ENCODE results near the gene CCDC89. TPM values are rescaled to one million over a fixed set of nuclear protein-coding genes. Genes with fewer than 3 reads are reported as not detected.
A peak's percentile ranks its signal among the peaks of the same experiment; 100 is the strongest.

The CCDC89 gene
- total and polyA plus RNA-seq, 9 of the 15 experiments (the other 6 are each of a cell fraction or from before 2014, with no cell fraction given) = 0.07 to 0.09 TPM; not detected in 7

GRCh38 chr11:85647604-85648299 is 38.2 kb downstream of the CCDC89 start, which contains the start of gene TMEM126A (continued):
- TF ChIP-seq CHAMP1 (IDR thresholded peaks at IDR 0.05) (no peak; the same call in 1 of the 2 replicates), CBFA2T2 (conservative IDR thresholded peaks at IDR 0.05) (no peak), XRCC5 (IDR thresholded peaks at IDR 0.05; ENCODE audit: low read depth, low read length) (0 out of 2 replicates have a peak, but pooled peaks have one; percentile 42), PYGO2 (tag; IDR thresholded peaks at IDR 0.05) (no peak)

- ATAC-seq (peak; percentile 10; the same call in 1 of the 3 replicates), DNase-seq (ENCODE audit: extremely low read depth in 1 of 4, low spot score in 3 of 4) (no peak), FAIRE-seq (no peak)
- peak overlapping the region; percentile 39 to 88; a peak in 3 of 4 replicates for H3K9ac ChIP-seq (ENCODE audit: insufficient read depth in 1 of 2, low read depth in 2 of 2, low read length in 2 of 2)
- BruUV-seq (replicated peaks) = no TSS peak
- peaks cover 10% of the 10 kb centered on the region for H3K36me3 ChIP-seq (ENCODE audit: control insufficient read depth, insufficient read depth, low read length)
- 0% methylated on average over 2 of the region's 2 CpGs for WGBS (ENCODE audit: insufficient coverage, low coverage, missing lambda C conversion rate)
- intact Hi-C loops (cut with micrococcal nuclease) = no loop called here
- peak overlapping the region; percentile 95 for H2AFZ ChIP-seq (ENCODE audit: low read depth, low read length)
- peak overlapping the region; percentile 92 for H3K4me2 ChIP-seq (ENCODE audit: insufficient read depth, low read length)
- peaks cover 6 to 10% of the 10 kb centered on the region in 2 experiments; a peak in 3 of 5 replicates for H3K4me1 ChIP-seq (replicated peaks in 1 of 2; ENCODE audit: control insufficient read depth in 2 of 2, insufficient read depth in 2 of 2, low read length in 2 of 2)
- ChIA-PET CTCF (ENCODE audit: low intra/inter-chr PET ratio) (no interaction called here), POLR2A (interaction anchor here (0.6 to 7.8 kb wide), 7 partner anchors 11 to 907 kb away, joined by 3 to 145 read pairs (median 5); partner anchors contain the start of genes CCDC89, CREBZF, DLG2 and TMEM126B)
- peak overlapping the region; percentile 88 for H3K27ac ChIP-seq (ENCODE audit: extremely low read depth, low read depth, low read length)
- H3K4me3 ChIP-seq = peak overlapping the region; percentile 54
- in situ Hi-C loops (cut with MboI) = no loop called here
- H3K9me3 ChIP-seq (replicated peaks; ENCODE audit: control insufficient read depth, insufficient read depth, low read depth, low read length) = no peaks in the 10 kb centered on the region
- no peaks in the 10 kb centered on the region for H3K27me3 ChIP-seq (ENCODE audit: control insufficient read depth in 2 of 2, insufficient read depth in 2 of 2, low read length in 2 of 2)
- H3K9me1 ChIP-seq (ENCODE audit: control insufficient read depth, insufficient read depth, low read length) = no peaks in the 10 kb centered on the region
- TF ChIP-seq TBL1XR1 (IDR thresholded peaks at IDR 0.05; ENCODE audit: low read length in 2 of 2) (no peak), NR4A1 (CRISPR knock-in tag; IDR thresholded peaks at IDR 0.05) (no peak), NR4A1 (tag; IDR thresholded peaks at IDR 0.05) (no peak), ZNF121 (CRISPR knock-in tag; conservative IDR thresholded peaks at IDR 0.05) (no peak)
- H4K20me1 ChIP-seq (replicated peaks; ENCODE audit: control insufficient read depth, insufficient read depth, low read length) = no peaks in the 10 kb centered on the region
- peaks cover 32% of the 10 kb centered on the region for H3K79me2 ChIP-seq (ENCODE audit: control insufficient read depth, insufficient read depth, low read length)
These were observed 38.9 kb downstream of the CCDC89 start for GRCh38 chr11:85647078-85647477.
